OCI-LY1 (cell line): ENCODE data around the gene ZFYVE26.

ENCODE experiments used
- CTCF ChIP-seq: fragments of 200-600 bp; sonication (generic), shearing (Covaris generic); IDR thresholded peaks from 2 replicates; pipeline ENCODE4 v1.5.1; 2017; ENCODE audit warnings: mild to moderate bottlenecking, antibody characterized with exemption, low read length, moderate library complexity, mixed read lengths
- EZH2 ChIP-seq: fragments of 200-600 bp; sonication (generic), shearing (Covaris generic); IDR thresholded peaks from 2 replicates; pipeline ENCODE4 v1.8.0; 2017; ENCODE audit warnings: borderline replicate concordance, mixed run types, mild to moderate bottlenecking, antibody characterized with exemption, low read length, moderate library complexity, mixed read lengths

DNA sequence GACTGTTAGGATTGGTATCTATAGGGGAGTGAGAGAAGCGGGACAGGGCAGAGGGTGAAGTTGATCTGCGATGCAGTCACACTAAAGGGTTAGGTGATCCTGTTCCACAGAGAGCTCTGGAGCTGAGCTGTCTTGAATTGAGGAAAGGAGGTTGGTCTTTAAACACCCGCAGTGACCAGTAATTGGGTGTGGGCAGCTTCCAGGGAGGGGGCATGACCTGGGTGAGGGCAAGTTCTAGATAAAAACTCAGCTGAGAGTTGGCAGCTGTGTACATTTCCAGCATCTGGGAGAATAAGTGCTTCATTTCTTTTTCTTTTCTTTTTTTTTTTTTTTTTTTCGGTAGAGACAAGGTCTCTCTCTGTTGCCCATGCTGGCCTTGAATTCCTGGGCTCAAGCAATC, 79.6 kb downstream of the ZFYVE26 start:
- TF ChIP-seq CTCF (no peak), EZH2 (no peak)
